Astrocyte (in vitro differentiated cells and primary cell): Measurements from ENCODE around the gene SH3GLB2. TPM values are rescaled to one million over a fixed set of nuclear protein-coding genes. Genes with fewer than 3 reads are reported as not detected.

Experiments used
- DNase-seq: peaks from one replicate; pipeline ENCODE4 v3.0.0-alpha.2; 2010; ENCODE audit warnings: low read depth
- FAIRE-seq: peaks from 2 replicates; lab custom pipeline; 2011; peaks lifted over from hg19 to GRCh38; lab: Jason Lieb, UNC
- H2AFZ ChIP-seq: 2 replicates; pipeline ENCODE4 v1.6.0; 2012; ENCODE audit warnings: low read depth, low read length, inconsistent platforms
- H3K27ac ChIP-seq: 2 replicates; pipeline ENCODE4 v1.5.1; 2011; ENCODE audit warnings: low read depth, low read length, inconsistent platforms
- H3K27me3 ChIP-seq: 2 replicates; pipeline ENCODE4 v1.6.0; 2011; ENCODE audit warnings: low read length, inconsistent platforms; ENCODE audit not compliant: insufficient read depth
- H3K36me3 ChIP-seq: 2 replicates; pipeline ENCODE4 v1.5.1; 2011; ENCODE audit warnings: low read length, inconsistent platforms; ENCODE audit not compliant: insufficient read depth
- H3K4me1 ChIP-seq: 2 replicates; pipeline ENCODE4 v1.5.1; 2011; ENCODE audit warnings: low read length, inconsistent platforms; ENCODE audit not compliant: insufficient read depth
- H3K4me2 ChIP-seq: 2 replicates; pipeline ENCODE4 v1.6.0; 2012; ENCODE audit warnings: low read length, inconsistent platforms
- H3K4me3 ChIP-seq: 2 replicates; pipeline ENCODE4 v1.5.1; 2011; ENCODE audit warnings: low read depth, mild to moderate bottlenecking, low read length, inconsistent platforms; ENCODE audit not compliant: insufficient read depth
- H3K79me2 ChIP-seq: 2 replicates; pipeline ENCODE4 v1.6.0; 2012; ENCODE audit warnings: mild to moderate bottlenecking, low read length, inconsistent platforms; ENCODE audit not compliant: insufficient read depth
- H3K9ac ChIP-seq: 2 replicates; pipeline ENCODE4 v1.6.0; 2012; ENCODE audit warnings: mild to moderate bottlenecking, low read length, inconsistent platforms
- H3K9me3 ChIP-seq: 2 replicates; pipeline ENCODE4 v1.5.1; 2012; ENCODE audit warnings: low read depth, mild to moderate bottlenecking, low read length, inconsistent platforms; ENCODE audit not compliant: insufficient read depth
- H4K20me1 ChIP-seq: 2 replicates; pipeline ENCODE4 v1.6.0; 2012; ENCODE audit warnings: low read length, inconsistent platforms; ENCODE audit not compliant: insufficient read depth
- H3K27ac Mint-ChIP-seq: one replicate; pipeline ENCODE4 v1.8.0; 2021; ENCODE audit warnings: mild to moderate bottlenecking, mixed read lengths; ENCODE audit not compliant: unreplicated experiment
- H3K27me3 Mint-ChIP-seq: one replicate; pipeline ENCODE4 v1.8.0; 2021; ENCODE audit warnings: low read depth, mixed read lengths; ENCODE audit not compliant: unreplicated experiment
- H3K36me3 Mint-ChIP-seq: one replicate; pipeline ENCODE4 v1.8.0; 2021; ENCODE audit warnings: low read depth, mixed read lengths; ENCODE audit not compliant: unreplicated experiment
- H3K4me1 Mint-ChIP-seq: one replicate; pipeline ENCODE4 v1.8.0; 2021; ENCODE audit warnings: low read depth, mixed read lengths; ENCODE audit not compliant: unreplicated experiment
- H3K4me3 Mint-ChIP-seq: one replicate; pipeline ENCODE4 v1.8.0; 2021; ENCODE audit warnings: mild to moderate bottlenecking, moderate library complexity, mixed read lengths; ENCODE audit not compliant: unreplicated experiment
- H3K9me3 Mint-ChIP-seq: one replicate; pipeline ENCODE4 v1.8.0; 2021; ENCODE audit warnings: mild to moderate bottlenecking, mixed read lengths; ENCODE audit not compliant: unreplicated experiment
- CTCF ChIP-seq: IDR thresholded peaks from 2 replicates; pipeline ENCODE4 v1.5.1; 2011; ENCODE audit warnings: low read depth, mild to moderate bottlenecking, inconsistent platforms, low read length, moderate library complexity; ENCODE audit not compliant: insufficient read depth
- EZH2 ChIP-seq: IDR thresholded peaks from 2 replicates; pipeline ENCODE4 v1.6.1; 2012; ENCODE audit warnings: mild to moderate bottlenecking, low read length, inconsistent platforms; ENCODE audit not compliant: insufficient read depth
- total RNA-seq: library from RNA; stranded (reverse); gene quantifications from 2 replicates; pipeline ENCODE4 v1.2.1, GENCODE V29; 2021

SH3GLB2 gene
- total RNA-seq, 1 donor from 2014 or later, result 38.0 TPM

- Histone ChIP-seq H3K4me3 (no peak overlapping the region), H3K27ac (no peak overlapping the region), H3K27me3 (no peaks in the 10 kb centered on the region), H3K36me3 (no peaks in the 10 kb centered on the region), H3K4me2 (no peak overlapping the region), H3K9ac (no peak overlapping the region), H3K79me2 (no peaks in the 10 kb centered on the region), H2AFZ (no peak overlapping the region), H3K9me3 (no peaks in the 10 kb centered on the region), H4K20me1 (no peaks in the 10 kb centered on the region), H3K4me1 (no peaks in the 10 kb centered on the region)
- TF ChIP-seq EZH2 (no peak), CTCF (no peak)
- FAIRE-seq, result no peak
- Mint-ChIP-seq H3K4me3 (no peak overlapping the region), H3K36me3 (no peaks in the 10 kb centered on the region), H3K9me3 (no peaks in the 10 kb centered on the region), H3K4me1 (no peaks in the 10 kb centered on the region), H3K27me3 (no peaks in the 10 kb centered on the region), H3K27ac (no peak overlapping the region)
- no peak for DNase-seq
These were observed 45.3 kb upstream of the SH3GLB2 start for GRCh38 chr9:129073404-129073803.

DNA sequence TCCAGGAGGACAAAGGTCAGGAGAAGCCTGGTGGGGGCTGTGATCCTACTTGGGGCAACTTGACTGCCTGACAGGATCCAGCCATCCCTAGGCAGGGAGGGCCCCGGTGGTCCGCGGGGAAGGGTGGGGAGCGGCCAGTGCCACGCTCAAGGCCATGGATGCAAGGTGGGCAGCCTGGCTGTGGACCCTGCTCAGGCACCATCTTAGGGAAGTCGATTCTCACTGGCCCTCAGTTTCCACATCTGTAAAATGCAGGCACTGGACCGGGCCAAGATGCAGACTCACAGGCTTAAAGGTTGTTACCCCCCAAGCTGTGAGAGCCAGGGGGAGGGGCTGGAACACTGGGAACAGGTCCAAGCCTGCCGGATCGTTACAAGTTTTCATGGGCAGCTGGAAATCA is 44.0 kb upstream of the SH3GLB2 start:
- FAIRE-seq (no peak), DNase-seq (no peak)
- no peak overlapping the region for H3K27ac Mint-ChIP-seq
- no peaks in the 10 kb centered on the region for H3K79me2 ChIP-seq
- no peak overlapping the region for H3K27ac ChIP-seq
- H3K4me2 ChIP-seq, result no peak overlapping the region
- no peak overlapping the region for H3K4me3 Mint-ChIP-seq
- peaks cover 1% of the 10 kb centered on the region for H3K36me3 Mint-ChIP-seq
- no peaks in the 10 kb centered on the region for H3K4me1 ChIP-seq
- H3K9ac ChIP-seq, result no peak overlapping the region
- no peak for TF ChIP-seq CTCF
- TF ChIP-seq EZH2, result no peak
- no peaks in the 10 kb centered on the region for H3K4me1 Mint-ChIP-seq
- H3K9me3 Mint-ChIP-seq, result no peaks in the 10 kb centered on the region
- no peak overlapping the region for H3K4me3 ChIP-seq
- no peaks in the 10 kb centered on the region for H3K9me3 ChIP-seq
- H2AFZ ChIP-seq, result no peak overlapping the region
- H4K20me1 ChIP-seq, result no peaks in the 10 kb centered on the region
- no peaks in the 10 kb centered on the region for H3K36me3 ChIP-seq
- H3K27me3 Mint-ChIP-seq, result no peaks in the 10 kb centered on the region
- H3K27me3 ChIP-seq, result no peaks in the 10 kb centered on the region

GRCh38 chr9:129071526-129072126 is 43.5 kb upstream of the SH3GLB2 start:
- H3K36me3 ChIP-seq, result no peaks in the 10 kb centered on the region
- TF ChIP-seq EZH2 (no peak), CTCF (no peak)
- no peak overlapping the region for H3K4me3 ChIP-seq
- no peaks in the 10 kb centered on the region for H3K4me1 Mint-ChIP-seq
- H3K79me2 ChIP-seq, result no peaks in the 10 kb centered on the region
- H3K4me1 ChIP-seq, result no peaks in the 10 kb centered on the region
- no peak overlapping the region for H3K9ac ChIP-seq
- DNase-seq (no peak), FAIRE-seq (no peak)
- H3K9me3 Mint-ChIP-seq, result no peaks in the 10 kb centered on the region
- no peaks in the 10 kb centered on the region for H4K20me1 ChIP-seq
- no peak overlapping the region for H3K4me3 Mint-ChIP-seq
- H3K27me3 ChIP-seq, result no peaks in the 10 kb centered on the region
- H3K36me3 Mint-ChIP-seq, result peaks cover 3% of the 10 kb centered on the region
- H2AFZ ChIP-seq, result no peak overlapping the region
- H3K27ac Mint-ChIP-seq, result no peak overlapping the region
- H3K27me3 Mint-ChIP-seq, result no peaks in the 10 kb centered on the region
- no peak overlapping the region for H3K4me2 ChIP-seq
- no peak overlapping the region for H3K27ac ChIP-seq
- H3K9me3 ChIP-seq, result no peaks in the 10 kb centered on the region
